ENCODE results near the gene HEBP1. TPM values are rescaled to one million over a fixed set of nuclear protein-coding genes. Genes with fewer than 3 reads are reported as not detected.

The HEBP1 gene
- total RNA-seq, 2 experiments from 2014 or later: 11.9 to 12.5 TPM

DNA sequence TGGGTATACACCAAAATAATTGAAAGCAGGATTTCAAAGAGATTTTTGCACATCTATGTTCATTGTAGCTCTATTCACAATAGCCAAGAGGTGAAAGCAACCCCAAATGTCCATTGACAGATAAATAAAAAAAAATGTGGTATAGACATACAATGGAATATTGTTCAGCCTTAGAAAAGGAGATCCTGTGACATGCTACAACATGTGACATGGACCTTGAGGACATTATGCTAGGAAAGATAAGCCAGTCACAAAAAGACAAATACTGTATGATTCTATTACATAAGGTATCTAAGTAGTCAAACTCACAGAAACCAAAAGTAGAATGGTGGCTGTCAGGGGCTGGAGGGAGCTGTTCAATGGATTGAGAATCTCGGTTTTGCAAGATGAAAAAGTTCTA is 60.2 kb downstream of the HEBP1 start:
- Mint-ChIP-seq H3K4me3 (no peak overlapping the region), H3K4me1 (ENCODE audit: low read depth) (no peaks in the 10 kb centered on the region), H3K27me3 (peaks cover 6% of the 10 kb centered on the region), H3K36me3 (ENCODE audit: low read depth) (no peaks in the 10 kb centered on the region), H3K9me3 (no peaks in the 10 kb centered on the region), H3K27ac (no peak overlapping the region)
- H3K4me3 ChIP-seq (ENCODE audit: low read length): no peak overlapping the region
- ChIA-PET CTCF (no interaction called here), POLR2A (no interaction called here)
- DNase-seq: no peak
- no peaks in the 10 kb centered on the region for H3K27me3 ChIP-seq (ENCODE audit: control insufficient read depth in 1 of 2, insufficient read depth in 2 of 2, low read length in 2 of 2)
- no peak for ATAC-seq (ENCODE audit: poor library complexity)
- no peaks in the 10 kb centered on the region for H3K4me1 ChIP-seq (ENCODE audit: insufficient read depth, low read length)
- no peaks in the 10 kb centered on the region for H3K9me3 ChIP-seq (ENCODE audit: control insufficient read depth in 1 of 2, insufficient read depth in 1 of 2, low read length in 2 of 2)
- no peaks in the 10 kb centered on the region for H3K36me3 ChIP-seq (ENCODE audit: insufficient read depth, low read length)
- TF ChIP-seq, protein P1, sequence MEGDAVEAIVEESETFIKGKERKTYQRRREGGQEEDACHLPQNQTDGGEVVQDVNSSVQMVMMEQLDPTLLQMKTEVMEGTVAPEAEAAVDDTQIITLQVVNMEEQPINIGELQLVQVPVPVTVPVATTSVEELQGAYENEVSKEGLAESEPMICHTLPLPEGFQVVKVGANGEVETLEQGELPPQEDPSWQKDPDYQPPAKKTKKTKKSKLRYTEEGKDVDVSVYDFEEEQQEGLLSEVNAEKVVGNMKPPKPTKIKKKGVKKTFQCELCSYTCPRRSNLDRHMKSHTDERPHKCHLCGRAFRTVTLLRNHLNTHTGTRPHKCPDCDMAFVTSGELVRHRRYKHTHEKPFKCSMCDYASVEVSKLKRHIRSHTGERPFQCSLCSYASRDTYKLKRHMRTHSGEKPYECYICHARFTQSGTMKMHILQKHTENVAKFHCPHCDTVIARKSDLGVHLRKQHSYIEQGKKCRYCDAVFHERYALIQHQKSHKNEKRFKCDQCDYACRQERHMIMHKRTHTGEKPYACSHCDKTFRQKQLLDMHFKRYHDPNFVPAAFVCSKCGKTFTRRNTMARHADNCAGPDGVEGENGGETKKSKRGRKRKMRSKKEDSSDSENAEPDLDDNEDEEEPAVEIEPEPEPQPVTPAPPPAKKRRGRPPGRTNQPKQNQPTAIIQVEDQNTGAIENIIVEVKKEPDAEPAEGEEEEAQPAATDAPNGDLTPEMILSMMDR (IDR thresholded peaks at IDR 0.05): no peak
- H3K27ac ChIP-seq (ENCODE audit: low read depth in 1 of 2, low read length in 2 of 2): no peak overlapping the region
- intact Hi-C loops (cut with DNase I, micrococcal nuclease): no loop called here

DNA sequence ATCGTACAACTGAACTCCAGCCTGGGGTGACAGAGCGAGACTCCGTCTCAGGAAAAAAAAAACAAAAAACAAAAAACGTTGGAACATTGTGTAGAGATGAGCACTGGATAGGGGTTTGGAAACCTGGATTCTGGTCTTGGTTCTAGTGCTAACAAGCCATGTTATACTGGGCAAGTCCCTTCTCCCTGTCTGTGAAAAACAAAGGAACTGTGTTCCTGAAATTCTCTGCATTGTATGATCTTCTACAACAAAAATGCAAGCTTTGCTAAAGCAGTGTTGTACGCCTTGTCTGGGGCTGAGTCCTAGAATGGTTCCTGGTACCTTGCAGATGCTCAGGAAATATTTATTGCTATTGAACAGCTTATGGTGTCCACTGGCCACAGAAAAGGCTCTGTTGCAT is 61.5 kb downstream of the HEBP1 start:
- DNase-seq (no peak), ATAC-seq (ENCODE audit: poor library complexity) (no peak)
- no peaks in the 10 kb centered on the region for H3K4me1 Mint-ChIP-seq (ENCODE audit: low read depth)
- H3K4me1 ChIP-seq (ENCODE audit: insufficient read depth, low read length): no peaks in the 10 kb centered on the region
- H3K4me3 Mint-ChIP-seq: no peak overlapping the region
- POLR2A ChIA-PET: no interaction called here
- H3K9me3 Mint-ChIP-seq: no peaks in the 10 kb centered on the region
- H3K27ac ChIP-seq (ENCODE audit: low read depth in 1 of 2, low read length in 2 of 2): no peak overlapping the region
- no peak overlapping the region for H3K27ac Mint-ChIP-seq
- H3K9me3 ChIP-seq (ENCODE audit: control insufficient read depth in 1 of 2, insufficient read depth in 1 of 2, low read length in 2 of 2): no peaks in the 10 kb centered on the region
- no peaks in the 10 kb centered on the region for H3K27me3 ChIP-seq (ENCODE audit: control insufficient read depth in 1 of 2, insufficient read depth in 2 of 2, low read length in 2 of 2)
- intact Hi-C loops (cut with DNase I, micrococcal nuclease): no loop called here
- H3K36me3 ChIP-seq (ENCODE audit: insufficient read depth, low read length): no peaks in the 10 kb centered on the region
- H3K4me3 ChIP-seq (ENCODE audit: low read length): no peak overlapping the region
- peaks cover 8% of the 10 kb centered on the region for H3K27me3 Mint-ChIP-seq
- CTCF ChIA-PET: no interaction called here
- TF ChIP-seq, protein P1 (IDR thresholded peaks at IDR 0.05): no peak
- no peaks in the 10 kb centered on the region for H3K36me3 Mint-ChIP-seq (ENCODE audit: low read depth)

DNA sequence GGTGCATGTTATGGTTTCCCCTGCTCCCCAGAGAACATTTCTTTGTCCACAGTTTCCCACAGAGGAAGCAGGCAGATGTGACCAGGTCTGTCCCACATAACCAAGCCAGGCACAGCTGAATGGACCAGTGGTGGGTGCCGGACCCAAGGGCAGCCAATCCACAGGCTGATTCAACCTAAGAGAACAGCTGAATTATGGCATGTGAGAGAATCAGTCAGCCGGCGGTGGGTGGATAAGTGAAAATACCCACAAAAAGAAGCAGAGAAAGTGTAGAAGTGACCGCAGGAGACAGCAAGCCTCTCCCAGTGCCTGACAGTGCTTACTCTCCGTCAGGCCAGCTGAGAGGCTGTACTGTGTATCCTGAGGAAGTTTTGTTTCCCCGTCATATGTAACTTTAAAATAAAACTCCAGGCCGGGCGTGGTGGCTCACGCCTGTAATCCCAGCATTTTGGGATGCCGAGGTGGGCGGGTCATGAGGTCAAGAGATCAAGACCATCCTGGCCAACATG is 63.0 kb downstream of the HEBP1 start:
- ChIA-PET CTCF (no interaction called here), POLR2A (no interaction called here)
- TF ChIP-seq, protein P1 (IDR thresholded peaks at IDR 0.05): no peak
- Mint-ChIP-seq H3K9me3 (no peaks in the 10 kb centered on the region), H3K4me1 (ENCODE audit: low read depth) (no peaks in the 10 kb centered on the region), H3K27me3 (peaks cover 9% of the 10 kb centered on the region), H3K36me3 (ENCODE audit: low read depth) (no peaks in the 10 kb centered on the region), H3K27ac (no peak overlapping the region), H3K4me3 (no peak overlapping the region)
- DNase-seq: no peak
- Histone ChIP-seq H3K4me3 (ENCODE audit: low read length) (no peak overlapping the region), H3K9me3 (ENCODE audit: control insufficient read depth in 1 of 2, insufficient read depth in 1 of 2, low read length in 2 of 2) (no peaks in the 10 kb centered on the region), H3K36me3 (ENCODE audit: insufficient read depth, low read length) (no peaks in the 10 kb centered on the region), H3K27me3 (ENCODE audit: control insufficient read depth in 1 of 2, insufficient read depth in 2 of 2, low read length in 2 of 2) (no peaks in the 10 kb centered on the region), H3K27ac (ENCODE audit: low read depth in 1 of 2, low read length in 2 of 2) (no peak overlapping the region), H3K4me1 (ENCODE audit: insufficient read depth, low read length) (no peaks in the 10 kb centered on the region)
- no peak for ATAC-seq (ENCODE audit: poor library complexity)
- intact Hi-C loops (cut with DNase I, micrococcal nuclease): no loop called here

All from CD4-positive, alpha-beta T cell (primary cell).